ENCODE measurements around the gene LANCL2. TPM values are rescaled to one million over a fixed set of nuclear protein-coding genes. Genes with fewer than 3 reads are reported as not detected.

The LANCL2 gene
- total RNA-seq, 1 donor from 2014 or later, result 11.0 TPM

DNA sequence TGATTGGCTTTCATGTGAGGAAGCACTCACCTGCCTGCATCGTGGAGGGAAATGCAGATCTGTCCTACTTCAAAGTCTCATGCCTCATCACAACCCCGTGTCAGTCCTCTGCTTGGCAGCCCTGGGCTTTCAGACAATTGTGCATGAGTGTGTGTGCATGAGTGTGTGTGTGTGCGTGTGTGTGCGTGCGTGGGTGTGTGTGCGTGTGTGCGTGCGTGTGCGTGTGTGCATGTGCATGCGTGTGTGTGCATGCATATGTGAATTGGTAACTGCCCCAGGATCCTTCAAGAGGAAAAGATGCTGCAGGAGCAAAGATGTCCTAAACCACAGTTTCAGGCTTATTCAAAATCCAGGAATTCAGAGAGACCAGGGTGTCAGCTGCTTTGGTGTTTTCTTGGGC lies 71.3 kb downstream of the LANCL2 start:
- DNase-seq (ENCODE audit: low spot score), result no peak

DNA sequence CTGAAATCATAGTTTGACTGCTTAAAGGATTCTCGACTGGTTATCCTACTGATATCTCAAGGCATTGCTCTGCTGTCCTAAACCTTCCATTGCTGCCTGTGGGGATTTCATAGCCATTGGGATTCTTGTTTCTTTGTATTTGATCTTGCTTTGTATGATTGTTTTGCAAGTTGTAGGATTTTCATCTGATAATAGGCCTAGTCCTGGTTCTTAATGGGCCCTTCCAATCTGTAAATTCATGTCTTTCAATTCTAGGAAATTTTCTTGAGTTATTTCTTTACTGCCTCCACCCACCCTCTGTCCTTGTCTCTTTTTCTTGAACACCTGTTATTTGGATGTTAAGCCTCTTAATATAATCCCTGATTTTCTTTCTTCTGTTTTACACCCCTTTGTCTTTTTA lies 72.2 kb downstream of the LANCL2 start:
- no peak for DNase-seq (ENCODE audit: low spot score)

- no peak for DNase-seq (ENCODE audit: low spot score)
Measured at GRCh38 chr7:55438085-55438756, 73.1 kb downstream of the LANCL2 start.

DNA sequence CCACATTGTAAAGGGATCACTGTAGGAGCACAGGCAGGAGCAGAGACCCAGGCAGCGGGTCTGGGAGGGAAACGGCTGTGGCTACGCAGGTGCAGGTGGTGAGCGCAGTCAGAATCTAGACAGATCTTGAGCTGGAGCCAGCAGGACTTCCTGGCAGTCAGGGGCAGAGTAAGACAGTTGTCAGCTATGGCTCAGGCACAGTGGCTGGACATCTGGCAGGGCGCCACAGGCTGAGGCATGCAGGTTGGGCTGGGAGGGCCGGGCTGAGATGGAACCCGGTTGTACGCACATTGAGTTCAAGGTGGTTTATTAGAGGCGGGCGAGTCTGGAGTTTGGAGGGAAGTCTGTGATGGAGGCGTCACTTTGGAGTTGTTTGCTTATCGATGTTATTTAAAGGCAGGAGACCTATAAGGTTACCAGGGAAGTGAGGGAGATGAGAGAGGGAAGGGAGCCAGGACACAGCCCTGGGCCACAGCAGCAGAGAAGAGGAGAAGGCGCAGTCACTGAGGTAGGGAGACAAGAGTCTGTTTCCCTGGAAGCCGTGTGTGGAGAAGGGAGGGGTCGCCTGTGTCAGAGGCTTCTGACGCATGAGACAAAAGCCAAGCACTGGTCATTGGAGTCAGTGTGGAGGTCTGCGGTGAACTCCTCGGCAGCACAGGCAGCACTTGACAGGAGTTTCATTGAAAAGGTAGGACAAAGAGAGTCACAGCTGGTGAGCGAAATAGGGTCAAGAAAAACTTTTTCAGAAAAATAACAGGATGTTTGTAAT lies 73.8 kb downstream of the LANCL2 start:
- no peak for DNase-seq (ENCODE audit: low spot score)

DNA sequence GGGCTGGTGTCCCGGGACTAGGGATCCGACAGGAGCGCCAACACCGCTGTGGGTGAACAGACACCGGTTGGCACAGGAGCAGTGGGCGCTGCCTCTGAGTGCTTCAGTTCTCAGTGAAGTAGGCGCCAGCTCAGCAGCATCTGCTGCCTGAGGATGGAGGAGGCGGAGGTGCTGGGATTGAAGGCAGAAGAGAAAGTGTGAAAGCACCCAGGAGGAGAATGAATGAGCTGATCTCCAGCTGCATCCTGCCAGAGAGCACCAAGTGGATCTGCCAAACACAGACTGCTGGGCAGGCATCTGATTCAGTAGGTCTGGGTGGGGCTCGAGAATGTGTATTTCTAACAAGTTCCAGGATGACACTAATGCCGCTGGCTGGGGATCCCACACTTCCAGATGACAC lies 74.5 kb downstream of the LANCL2 start:
- no peak for DNase-seq (ENCODE audit: low spot score)

- DNase-seq (ENCODE audit: low spot score), result no peak
Measured at GRCh38 chr7:55440040-55440690, 75.0 kb downstream of the LANCL2 start.

DNA sequence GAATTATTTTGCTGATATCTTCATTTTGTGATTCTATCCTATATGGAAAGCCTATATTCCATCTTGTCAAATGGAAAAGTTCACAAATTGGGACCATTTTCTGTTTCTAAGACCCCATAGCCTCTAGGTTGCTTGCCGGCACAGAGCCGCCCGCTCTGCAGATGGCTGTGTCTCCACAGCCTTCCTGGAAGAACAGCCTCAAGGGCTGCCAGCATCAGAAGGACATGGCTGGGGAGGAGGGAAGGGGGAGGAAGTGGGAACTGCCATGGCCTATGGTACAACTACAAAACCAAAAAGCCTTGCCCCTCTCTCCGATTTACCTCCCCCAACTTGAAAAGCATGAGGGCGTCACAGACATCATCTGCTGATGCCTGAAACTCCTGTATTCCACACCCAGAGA lies 75.9 kb downstream of the LANCL2 start:
- no peak for DNase-seq (ENCODE audit: low spot score)

- DNase-seq (ENCODE audit: low spot score), result no peak
Measured at GRCh38 chr7:55441774-55442522, 76.8 kb downstream of the LANCL2 start.

DNA sequence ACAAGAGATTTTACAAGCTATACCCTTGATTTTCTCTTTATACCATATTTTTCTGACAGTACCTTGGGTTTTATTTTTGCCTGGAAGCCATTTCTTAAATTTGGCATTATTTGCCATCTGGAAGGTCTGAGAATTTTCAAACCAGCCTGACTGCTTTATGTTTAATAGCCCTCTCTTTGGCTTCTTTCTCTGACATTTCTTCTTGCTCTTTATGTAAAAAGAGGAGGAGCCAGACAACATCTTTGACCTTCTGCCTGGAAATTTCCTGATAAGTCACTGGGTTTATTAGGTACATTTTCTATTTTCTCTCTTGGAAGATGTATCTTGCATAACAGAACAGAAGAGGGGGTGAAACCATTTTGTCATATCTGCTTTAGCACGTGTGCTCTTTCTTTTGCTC lies 79.6 kb downstream of the LANCL2 start:
- DNase-seq (ENCODE audit: low spot score), result no peak

DNA sequence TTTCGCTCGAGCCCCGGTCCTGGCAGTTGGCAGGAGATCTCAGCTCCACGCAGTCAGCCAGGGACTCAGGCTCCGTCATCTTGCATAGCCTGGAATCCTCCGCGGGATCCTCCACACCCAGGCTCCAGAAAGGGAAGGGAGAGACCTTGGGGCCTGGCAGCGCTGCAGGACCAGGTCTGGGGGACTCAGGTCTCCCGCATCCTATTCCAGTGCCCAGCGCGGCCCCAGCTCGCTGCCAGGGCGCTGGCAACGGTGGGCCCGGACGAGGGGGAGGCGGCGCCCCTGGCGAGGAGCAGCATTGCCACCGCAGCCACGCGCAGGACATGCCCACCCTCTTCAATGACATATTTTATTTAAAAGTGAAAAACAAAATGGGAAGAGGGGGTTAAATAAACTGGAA lies 83.4 kb downstream of the LANCL2 start:
- DNase-seq (ENCODE audit: low spot score), result no peak

DNA sequence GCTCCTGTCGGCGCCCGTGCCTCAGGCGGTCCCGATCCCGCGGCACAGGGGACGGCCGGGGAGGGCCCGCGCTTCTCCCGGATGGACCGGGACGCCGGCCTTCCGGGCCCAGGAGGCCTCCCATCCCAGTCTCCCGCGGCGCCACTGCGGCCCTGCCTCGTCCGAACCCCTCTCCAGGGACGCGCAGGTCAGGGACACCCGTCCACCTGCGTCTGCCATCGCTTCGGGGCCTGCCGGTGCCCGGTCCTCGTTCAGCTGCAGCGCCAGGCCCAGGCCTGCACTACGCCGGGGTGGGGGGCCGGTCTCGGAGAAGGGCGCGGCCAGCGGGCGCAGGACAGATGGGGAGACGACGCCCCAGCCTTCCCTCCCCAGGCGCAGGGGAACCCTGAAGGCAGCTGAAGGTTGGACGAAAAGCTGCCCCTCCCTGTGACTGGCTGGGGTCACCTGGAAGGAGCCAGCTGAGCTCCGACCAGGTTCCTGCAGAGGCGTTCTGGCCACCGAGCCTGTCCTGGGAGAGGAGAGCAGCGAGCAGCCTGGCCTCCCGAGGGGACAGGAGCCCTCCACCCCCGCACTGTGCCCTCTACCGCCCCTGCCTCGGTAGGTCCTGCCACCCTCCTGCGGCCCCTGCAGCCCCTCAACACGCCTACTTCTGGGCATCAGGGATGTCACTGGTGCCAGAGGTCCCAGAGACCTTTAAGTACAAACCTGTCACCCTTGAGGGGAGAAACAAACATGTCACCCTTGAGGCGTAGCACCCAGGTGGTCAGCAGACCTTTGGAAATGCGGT lies 84.3 kb downstream of the LANCL2 start:
- DNase-seq (ENCODE audit: low spot score), result no peak

DNA sequence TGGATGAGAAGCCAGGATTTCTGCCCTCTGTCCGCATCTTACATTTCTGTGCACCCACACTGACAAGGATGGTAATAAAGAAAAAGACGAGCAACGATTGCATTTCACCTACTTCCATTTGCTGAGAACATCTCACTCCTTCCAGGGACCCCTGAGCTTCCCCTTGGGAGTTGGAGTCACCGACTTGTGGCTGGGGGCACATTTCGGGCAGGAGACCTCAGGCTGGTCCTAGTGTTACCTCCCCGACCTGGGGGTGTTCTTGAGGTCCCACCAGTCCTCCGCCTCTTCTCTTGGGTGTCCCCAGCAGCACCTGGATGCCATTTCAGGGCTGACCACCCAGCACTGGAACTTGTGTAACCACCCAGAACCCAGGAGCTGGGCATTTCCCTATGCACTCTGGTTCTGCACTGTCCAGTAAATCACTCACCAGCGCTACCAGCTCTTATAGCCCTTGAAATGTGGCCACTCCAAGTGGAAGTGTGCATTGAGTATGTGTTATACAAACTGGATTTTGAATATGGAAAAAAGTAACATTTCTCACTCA lies 84.9 kb downstream of the LANCL2 start:
- no peak for DNase-seq (ENCODE audit: low spot score)

- no peak for DNase-seq (ENCODE audit: low spot score)
Measured at GRCh38 chr7:55452971-55453370, 87.8 kb downstream of the LANCL2 start.

DNA sequence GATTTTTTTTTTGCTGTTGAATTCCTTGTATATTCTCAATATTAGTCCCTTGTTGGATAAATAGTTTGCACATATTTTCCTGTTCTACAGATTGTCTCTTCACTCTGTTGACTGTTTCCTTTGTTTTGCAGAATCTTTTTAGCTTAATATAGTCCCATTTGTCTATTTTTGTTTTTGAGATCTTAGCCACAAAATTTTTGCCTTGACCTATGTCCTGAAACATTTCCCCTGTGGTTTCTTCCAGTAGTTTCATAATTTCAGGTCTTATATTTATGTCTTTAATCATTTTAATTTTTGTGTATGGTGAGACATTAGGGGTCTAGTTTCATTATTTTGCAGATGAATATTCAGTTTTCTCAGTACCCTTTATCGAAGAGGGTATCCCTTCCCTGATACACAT lies 92.7 kb downstream of the LANCL2 start:
- no peak for DNase-seq (ENCODE audit: low spot score)

GRCh38 chr7:55458351-55458750 lies 93.2 kb downstream of the LANCL2 start:
- no peak for DNase-seq (ENCODE audit: low spot score)

- DNase-seq (ENCODE audit: low spot score), result no peak
Measured at GRCh38 chr7:55463686-55464262, 98.6 kb downstream of the LANCL2 start.

- no peak for DNase-seq (ENCODE audit: low spot score)
Measured at GRCh38 chr7:55464422-55464821, 99.3 kb downstream of the LANCL2 start.

GRCh38 chr7:55465691-55466090 lies 100.6 kb downstream of the LANCL2 start:
- DNase-seq (ENCODE audit: low spot score), result no peak

DNA sequence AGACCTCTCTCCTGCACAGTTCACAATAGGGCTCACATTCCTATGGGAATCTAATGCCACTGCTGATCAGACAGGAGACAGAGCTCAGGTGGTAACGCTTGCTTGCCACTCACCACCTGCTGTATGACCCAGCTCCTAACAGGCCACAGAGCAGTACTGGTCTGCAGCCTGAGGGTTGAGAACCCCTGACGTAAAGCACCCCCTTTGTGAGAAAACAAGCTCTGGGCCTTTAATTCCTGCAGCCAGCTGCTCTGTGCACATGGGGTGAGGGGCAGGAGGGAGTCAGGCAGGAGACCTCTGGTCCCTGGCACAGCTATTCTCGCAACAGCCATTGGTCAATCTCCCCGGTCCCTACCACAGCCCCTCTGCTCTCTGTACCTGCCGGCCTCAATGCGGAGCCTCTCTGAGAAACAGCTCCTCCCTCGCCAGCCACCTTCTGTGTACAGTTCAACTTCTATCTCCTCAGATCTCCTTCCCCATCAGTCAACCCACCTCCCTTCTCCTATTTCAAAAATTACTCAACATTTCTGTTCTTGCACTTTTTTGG lies 102.0 kb downstream of the LANCL2 start:
- no peak for DNase-seq (ENCODE audit: low spot score)

DNA sequence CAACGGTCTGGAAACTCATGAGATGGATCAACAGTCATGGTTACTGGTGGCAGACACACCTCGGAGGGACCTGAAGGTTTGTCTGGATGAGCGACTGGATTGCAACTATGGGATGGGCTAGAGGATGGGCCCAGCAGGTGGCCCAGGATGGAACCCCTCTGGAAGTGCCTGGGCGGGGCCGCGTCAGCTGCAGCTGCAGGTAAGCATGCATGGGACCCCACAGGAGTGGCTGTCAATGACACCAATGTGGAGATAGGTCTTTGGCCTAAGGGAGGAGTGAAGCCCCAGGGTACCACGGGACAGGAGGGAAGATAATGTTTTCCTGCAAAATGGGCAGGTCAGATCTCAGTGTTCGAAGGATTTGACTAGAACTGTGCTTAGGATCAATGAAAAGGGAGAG lies 103.4 kb downstream of the LANCL2 start:
- no peak for DNase-seq (ENCODE audit: low spot score)
